SU-DHL-6 (cell line): ENCODE measurements around the gene ABTB2.

Experiments
- CTCF ChIP-seq: fragments of 200-600 bp; sonication (generic); IDR thresholded peaks from one replicate; pipeline ENCODE4 v1.5.1; 2017; ENCODE audit warnings: antibody characterized with exemption, mild to moderate bottlenecking, low read length, moderate library complexity; ENCODE audit not compliant: insufficient read depth, poor library complexity, severe bottlenecking
- EZH2phosphoT487 ChIP-seq: fragments of 200-600 bp; sonication (generic), shearing (Covaris generic); conservative IDR thresholded peaks from 2 replicates; pipeline ENCODE4 v1.6.1; 2018; ENCODE audit warnings: mild to moderate bottlenecking, antibody characterized with exemption, low read length, moderate library complexity, mixed read lengths

DNA sequence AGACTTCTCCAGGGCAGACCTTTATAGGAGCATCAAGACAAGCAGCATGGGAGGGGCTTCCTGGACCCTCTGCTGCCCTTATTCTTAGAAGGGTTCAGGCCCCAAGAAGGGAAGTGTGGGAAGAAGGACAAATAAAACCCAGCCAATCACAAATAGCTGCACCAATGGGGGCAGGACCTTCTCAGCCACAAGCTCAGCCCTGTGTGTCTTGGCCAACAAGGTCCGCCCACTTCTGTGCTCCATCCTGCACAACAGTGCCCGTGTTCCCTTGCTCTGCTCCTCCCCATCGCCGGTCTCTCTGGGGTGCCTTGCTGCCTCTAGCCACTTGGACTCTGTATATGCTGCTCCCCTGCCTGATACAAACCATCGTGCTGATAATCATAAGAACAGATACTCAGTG, 166.2 kb downstream of the ABTB2 start:
- TF ChIP-seq CTCF (no peak), EZH2phosphoT487 (no peak)
